Spleen (tissue), 7 donors: ENCODE data around the gene ACVRL1.

Source experiments
- POLR2A ChIP-seq, 3 donors: fragments of 450-650 bp; IDR thresholded peaks; one replicate each; pipeline ENCODE4 v1.5.1; 2017; ENCODE audit warnings: antibody characterized with exemption in 3 of 3, mild to moderate bottlenecking in 1 of 3
- POLR2AphosphoS5 ChIP-seq, 3 donors: sonication (generic); formaldehyde crosslinking; IDR thresholded peaks; one replicate each; pipeline ENCODE4 v1.5.1; 2017; ENCODE audit warnings: antibody characterized with exemption in 3 of 3
- TF ChIP-seq, protein P1 (sequence below), 11 experiments: fragments of 200-600 bp in 7 of 11; fragments of 450-650 bp in 4 of 11; sonication (generic) in 4 of 11; IDR thresholded peaks in 8 of 11; conservative IDR thresholded peaks in 3 of 11; 1 replicate in 7 of 11; 2 replicates in 4 of 11; pipeline versions ENCODE4 v1.4.0 to v1.8.0; 2016 to 2021; ENCODE audit warnings: antibody characterized with exemption in 11 of 11, inconsistent platforms in 4 of 11, mild to moderate bottlenecking in 1 of 11
- donor health status: DM: no; HTN: no; CAD: no; lungs with moderate emphysema.
- donor health status: DM: no; HTN: no; CAD: no.
- donor health status: DM: no; HTN: no; CAD: no.

GRCh38 chr12:51897181-51897580, 10.1 kb upstream of the ACVRL1 start:
- TF ChIP-seq, protein P1, sequence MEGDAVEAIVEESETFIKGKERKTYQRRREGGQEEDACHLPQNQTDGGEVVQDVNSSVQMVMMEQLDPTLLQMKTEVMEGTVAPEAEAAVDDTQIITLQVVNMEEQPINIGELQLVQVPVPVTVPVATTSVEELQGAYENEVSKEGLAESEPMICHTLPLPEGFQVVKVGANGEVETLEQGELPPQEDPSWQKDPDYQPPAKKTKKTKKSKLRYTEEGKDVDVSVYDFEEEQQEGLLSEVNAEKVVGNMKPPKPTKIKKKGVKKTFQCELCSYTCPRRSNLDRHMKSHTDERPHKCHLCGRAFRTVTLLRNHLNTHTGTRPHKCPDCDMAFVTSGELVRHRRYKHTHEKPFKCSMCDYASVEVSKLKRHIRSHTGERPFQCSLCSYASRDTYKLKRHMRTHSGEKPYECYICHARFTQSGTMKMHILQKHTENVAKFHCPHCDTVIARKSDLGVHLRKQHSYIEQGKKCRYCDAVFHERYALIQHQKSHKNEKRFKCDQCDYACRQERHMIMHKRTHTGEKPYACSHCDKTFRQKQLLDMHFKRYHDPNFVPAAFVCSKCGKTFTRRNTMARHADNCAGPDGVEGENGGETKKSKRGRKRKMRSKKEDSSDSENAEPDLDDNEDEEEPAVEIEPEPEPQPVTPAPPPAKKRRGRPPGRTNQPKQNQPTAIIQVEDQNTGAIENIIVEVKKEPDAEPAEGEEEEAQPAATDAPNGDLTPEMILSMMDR (IDR thresholded peaks at IDR 0.05 in 8 of 11, conservative IDR thresholded peaks at IDR 0.05 in 3 of 11) = no peak
- TF ChIP-seq POLR2AphosphoS5 (IDR thresholded peaks at IDR 0.05) (peak in 2 of 3 donors; percentile 31 to 52), POLR2A (IDR thresholded peaks at IDR 0.05) (no peak)
